NCI-H345 treated with DMSO at 0.1 percent for 48 hours (cell line): ENCODE measurements around the gene MS4A1.
"Not testable (repeated sequence)": the region's sequence is repeated elsewhere in the genome, so short reads cannot be mapped to it uniquely, and the experiment has no call there.

Source experiments
- DNase-seq: peaks from one replicate; lab custom pipeline; 2025; ENCODE audit not compliant: unreplicated experiment; lab: John Stamatoyannopoulos, UW

The MS4A1 gene

DNA sequence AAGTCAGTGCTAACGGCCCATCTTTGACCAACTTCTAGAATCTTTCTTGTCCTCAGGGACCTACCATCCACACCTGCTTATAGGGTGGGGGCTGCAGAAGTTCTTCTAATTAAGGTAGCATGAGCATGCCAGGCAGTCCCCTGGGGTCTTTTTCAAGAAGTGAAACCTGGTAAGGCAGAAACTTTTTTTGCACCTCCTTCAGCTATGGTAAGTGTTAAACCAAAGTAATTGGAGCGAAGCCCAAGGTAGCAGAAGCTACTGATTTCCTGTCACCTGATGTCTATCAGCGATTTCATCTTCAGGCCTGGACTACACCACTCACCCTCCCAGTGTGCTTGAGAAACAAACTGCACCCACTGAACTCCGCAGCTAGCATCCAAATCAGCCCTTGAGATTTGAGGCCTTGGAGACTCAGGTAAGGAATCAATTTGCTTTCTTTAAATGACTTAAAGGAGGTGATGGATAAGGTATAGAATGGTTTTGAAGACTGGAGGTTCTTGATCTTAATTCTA lies at the start of gene MS4A1:
TSS of gene MS4A1 (plus strand) at position 317 of the 512 bp plus-strand sequence. CDS start 6,528 bp downstream, outside the sequence.
- DNase-seq: no peak

DNA sequence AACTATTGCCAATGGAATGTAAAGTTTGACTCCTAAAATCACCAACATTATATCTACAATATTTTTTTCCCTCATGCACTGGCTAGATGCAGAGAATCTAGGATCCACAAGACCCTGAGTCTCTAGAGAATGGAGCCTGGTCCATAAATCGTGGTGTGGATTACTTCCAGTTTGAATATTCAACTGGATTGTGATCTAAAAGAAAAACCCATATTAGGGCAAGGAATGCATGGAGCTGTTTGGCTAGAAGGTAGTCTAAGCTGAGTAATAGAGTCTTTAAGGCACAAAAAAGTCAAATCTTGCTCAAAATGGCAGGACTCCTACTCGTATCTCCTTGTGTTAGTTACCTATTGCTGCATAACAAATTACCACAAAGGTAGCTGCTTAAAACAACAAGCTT lies 35.6 kb upstream of the MS4A1 start:
- DNase-seq: no peak

DNA sequence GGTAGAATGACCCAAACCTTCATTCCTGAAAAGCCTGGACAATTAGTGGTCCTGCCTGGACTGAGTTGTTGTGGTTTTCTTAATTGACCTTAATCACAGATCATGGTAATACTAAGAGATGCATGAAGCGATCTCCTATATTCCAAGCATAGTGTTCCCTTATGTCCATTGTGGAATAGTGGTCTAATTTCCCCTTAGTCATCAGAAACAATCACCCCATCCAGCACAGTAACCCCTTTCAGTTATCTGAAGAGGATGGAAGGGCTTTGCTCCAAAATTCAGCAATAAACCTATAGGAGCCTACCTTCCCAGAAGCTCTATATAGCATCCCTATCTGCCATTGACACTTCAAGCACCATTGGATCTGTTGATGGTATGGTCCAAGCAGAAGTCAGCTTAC lies 33.0 kb upstream of the MS4A1 start:
- no peak for DNase-seq

DNA sequence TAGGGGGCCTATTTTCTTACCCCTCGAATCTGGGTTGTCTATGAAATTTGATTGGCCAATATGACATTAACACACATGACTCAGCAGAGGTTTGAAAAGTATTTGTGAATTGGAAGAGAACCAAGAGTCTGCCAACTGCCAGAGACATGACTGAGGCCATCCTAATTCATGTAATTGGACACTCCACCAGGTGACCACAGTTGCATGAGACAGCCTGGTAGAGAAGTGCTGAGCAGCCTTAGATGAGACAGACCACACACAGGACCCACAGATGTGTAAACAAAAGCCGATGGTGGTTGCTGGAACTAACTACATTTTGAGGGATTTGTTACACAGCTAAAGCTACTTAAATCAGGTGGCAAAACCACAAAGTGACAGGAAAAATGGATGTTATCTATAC lies 27.1 kb upstream of the MS4A1 start:
- no peak for DNase-seq

DNA sequence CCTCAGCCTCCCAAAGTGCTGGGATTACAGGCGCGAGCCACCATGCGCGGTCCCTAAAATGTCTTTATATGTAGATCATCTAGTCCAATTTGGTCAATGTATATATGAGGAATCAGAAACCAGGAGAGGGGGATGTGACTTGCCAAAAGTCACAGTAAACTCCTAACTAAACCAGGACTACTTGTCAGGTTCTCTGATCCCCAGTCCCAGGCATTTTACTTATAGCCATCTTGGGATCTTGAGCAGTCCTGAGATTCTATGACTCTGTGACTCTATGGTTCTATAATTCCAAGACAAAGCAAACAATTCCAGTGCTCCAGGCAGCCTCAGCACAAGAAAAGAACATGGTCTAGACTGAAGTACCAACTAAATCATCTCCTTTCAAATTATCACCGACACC lies 26.4 kb upstream of the MS4A1 start, which contains the start of gene MS4A5:
TSS of gene MS4A5 (plus strand) at position 301 of the 400 bp plus-strand sequence. CDS start 103 bp downstream, outside the sequence.
- no peak for DNase-seq

DNA sequence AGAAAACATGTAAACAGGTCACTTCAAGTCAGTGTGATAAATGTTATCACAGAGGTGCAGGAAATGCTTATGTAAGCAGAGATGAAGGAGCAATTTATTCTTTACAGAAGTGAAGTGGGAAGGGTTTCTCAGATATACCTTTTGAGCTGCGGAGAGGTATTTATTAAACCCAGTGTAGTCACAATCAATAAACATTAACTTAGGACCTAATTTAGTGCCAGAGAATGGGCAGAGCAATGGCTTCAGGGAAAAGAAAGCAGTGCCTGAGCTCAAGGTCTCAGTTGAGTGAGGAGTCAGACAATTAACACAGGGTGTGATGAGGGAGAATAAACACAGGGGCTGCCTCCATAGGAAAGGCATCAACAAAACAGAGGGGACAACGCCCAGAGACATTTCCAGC lies 24.4 kb upstream of the MS4A1 start:
- no peak for DNase-seq

DNA sequence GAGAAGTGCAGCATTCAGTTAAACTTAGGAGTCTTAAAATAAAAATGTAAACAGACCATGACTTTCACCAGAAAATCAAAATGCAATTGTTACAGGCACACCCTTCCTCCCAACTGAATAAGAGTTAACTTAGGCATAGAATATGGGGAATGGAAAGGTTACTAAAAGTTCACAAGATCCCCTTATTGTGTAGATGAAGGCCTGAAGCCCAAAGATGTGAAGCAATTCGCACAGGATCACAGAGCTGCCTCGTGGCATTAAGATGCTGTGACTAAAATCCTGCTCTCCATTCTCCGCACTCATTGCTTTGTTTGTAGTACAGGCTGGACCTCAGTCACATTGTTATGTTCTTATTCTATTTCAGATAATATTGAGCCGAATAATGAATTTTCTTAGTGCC lies 22.2 kb upstream of the MS4A1 start:
- DNase-seq: no peak

DNA sequence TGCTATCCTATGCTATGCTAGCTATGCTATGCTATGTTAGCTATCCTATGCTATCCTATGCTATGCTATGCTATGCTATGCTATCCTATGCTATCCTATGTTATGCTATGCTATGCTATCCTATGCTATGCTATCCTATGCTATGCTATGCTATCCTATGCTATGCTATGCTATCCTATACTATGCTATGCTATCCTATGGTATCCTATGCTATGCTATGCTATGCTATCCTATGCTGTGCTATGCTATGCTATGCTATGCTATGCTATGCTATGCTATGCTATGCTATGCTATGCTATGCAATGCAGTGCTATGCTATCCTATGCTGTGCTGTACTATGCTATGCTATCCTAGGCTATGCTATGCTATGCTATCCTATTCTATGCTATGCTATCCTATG lies 8.6 kb upstream of the MS4A1 start:
- DNase-seq: no peak

DNA sequence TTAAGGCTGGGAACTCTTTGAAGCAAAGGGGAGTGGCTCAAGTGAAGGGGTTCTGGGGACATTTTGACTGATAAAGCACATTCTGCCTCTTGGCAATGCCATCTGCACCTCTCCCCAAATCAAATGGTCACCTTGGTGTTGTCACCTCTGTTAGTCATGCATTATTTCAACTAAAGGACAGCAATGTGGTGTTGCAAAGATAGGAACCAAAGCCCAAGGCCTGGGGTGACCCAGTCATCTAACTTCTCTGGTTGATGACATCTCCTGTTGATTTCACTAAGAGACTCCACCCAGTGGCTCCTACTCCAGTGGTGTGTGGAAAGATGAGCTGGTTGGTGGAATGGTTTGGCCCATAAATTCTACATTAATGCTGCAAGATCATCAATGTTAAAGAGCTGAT lies 7.8 kb upstream of the MS4A1 start:
- no peak for DNase-seq

DNA sequence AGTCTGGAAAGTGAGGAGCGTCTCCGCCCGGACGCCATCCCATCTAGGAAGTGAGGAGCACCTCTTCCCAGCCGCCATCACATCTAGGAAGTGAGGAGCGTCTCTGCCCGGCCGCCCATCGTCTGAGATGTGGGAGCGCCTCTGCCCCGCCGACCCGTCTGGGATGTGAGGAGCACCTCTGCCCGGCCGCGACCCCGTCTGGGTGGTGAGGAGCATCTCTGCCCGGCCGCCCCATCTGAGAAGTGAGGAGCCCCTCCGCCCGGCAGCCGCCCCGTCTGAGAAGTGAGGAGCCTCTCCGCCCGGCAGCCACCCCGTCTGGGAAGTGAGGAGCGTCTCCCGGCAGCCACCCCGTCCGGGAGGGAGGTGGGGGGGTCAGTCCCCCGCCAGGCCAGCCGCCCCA lies 4.5 kb upstream of the MS4A1 start:
- DNase-seq: not testable (repeated sequence)

DNA sequence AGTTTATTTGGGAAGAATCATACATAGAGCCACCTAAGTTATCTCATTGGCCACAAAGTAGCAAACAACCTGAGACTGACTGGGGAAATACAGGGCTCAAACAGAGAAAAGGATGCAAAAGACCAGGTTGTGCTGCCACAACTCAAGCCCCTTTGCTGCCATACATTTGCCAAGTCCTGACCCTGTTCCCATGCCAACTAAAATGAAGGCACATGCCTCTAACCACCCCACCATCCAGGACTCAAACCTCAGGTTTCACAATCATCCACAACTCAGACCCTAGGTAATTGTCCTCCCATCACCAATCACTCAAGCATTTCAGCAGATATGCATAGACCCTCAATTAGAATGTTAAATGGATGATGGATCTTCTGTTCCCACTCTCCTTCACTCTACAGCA lies 1.4 kb upstream of the MS4A1 start:
- DNase-seq: no peak

DNA sequence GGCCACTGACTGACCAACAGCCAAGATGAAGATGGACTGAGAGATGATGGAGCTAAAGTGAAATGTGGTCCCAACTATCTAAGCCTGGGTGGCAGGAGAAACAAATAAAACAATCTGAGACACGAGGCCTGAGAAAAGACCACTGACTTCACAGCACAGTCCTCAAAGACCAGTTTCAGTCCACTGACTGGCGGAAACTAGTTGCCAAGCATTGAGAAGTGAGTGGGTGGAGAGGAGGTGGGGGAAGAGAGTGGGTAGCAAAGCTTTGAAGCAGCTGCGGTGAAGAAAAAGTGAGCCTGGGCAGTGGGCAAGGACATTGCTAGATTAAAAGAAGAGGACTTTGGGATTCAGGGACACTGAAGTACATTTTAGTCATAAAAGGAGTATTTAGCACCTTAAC lies 1.9 kb downstream of the MS4A1 start:
- no peak for DNase-seq

DNA sequence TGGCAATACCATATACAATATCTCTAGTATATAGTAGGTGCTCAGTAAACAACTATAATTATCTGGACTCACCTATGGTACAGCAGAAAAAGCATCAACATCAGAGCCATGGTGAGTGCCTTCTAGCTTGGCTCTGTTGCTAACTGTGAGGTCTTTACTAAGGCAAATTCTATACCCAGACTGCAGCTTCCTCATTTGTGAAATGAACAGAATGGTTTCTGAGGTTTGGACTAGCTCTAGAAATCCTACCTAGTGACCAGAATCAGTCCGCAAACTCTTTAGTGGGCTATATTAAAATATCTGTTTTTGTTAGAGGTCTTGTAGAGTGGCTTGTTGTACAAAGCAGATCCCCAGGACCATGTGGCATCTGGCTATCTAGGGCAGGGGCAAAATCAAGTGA lies 3.7 kb downstream of the MS4A1 start:
- DNase-seq: no peak

DNA sequence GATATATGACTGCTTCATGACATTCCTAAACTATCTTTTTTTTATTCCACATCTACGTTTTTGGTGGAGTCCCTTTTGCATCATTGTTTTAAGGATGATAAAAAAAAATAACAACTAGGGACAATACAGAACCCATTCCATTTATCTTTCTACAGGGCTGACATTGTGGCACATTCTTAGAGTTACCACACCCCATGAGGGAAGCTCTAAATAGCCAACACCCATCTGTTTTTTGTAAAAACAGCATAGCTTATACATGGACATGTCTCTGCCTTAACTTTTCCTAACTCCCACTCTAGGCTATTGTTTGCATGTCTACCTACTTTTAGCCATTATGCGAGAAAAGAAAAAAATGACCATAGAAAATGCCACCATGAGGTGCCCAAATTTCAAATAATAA lies 13.2 kb downstream of the MS4A1 start:
- DNase-seq: no peak

DNA sequence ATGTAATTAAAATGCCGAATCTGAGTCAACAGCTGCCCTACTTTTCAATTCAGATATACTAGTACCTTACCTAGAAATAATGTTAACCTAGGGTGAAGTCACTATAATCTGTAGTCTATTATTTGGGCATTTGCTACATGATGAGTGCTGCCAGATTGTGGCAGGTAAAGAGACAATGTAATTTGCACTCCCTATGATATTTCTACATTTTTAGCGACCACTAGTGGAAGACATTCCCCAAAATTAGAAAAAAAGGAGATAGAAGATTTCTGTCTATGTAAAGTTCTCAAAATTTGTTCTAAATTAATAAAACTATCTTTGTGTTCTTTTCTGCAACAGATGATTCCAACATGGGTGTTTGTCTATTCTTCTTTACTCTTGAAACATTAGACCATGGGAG lies 14.1 kb downstream of the MS4A1 start:
- no peak for DNase-seq

DNA sequence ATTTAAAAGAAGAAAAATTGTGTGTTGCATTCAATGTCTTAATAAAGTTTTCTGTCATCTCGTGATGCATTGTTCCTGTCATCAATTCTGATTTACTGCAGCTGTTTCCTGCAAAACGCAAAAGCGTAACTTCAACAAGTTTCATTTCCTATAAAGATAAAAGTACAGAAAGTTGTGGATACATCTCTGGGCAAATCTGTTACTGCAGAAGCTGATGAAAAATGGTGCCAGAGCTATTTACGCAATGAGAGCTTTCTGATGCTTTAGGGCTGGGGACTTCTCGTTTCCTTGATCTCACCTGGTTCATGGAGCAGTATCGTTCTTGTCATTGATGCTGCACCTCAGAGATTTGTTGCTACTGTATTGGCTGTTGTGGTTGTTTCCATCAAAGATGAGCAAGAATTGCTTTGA lies 21.4 kb downstream of the MS4A1 start:
- no peak for DNase-seq

DNA sequence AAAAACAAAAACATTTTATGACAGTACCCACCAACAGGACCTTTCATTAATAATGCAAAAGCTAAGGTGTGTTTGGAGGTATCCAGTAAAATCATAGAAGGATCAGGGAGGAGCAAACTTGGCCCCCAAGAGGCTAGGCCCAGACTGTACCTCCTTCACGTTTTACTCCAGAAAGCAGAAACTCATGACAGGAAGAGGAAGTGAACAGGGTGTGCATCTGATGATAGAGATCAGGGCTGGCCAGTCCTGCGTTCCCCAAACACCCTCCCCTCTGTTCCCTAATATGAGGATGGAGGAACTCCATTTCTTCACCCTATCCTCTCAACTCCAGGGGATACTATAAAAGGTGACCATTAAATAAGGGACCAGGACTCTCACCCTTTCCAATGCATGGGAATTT lies 26.7 kb downstream of the MS4A1 start:
- no peak for DNase-seq

DNA sequence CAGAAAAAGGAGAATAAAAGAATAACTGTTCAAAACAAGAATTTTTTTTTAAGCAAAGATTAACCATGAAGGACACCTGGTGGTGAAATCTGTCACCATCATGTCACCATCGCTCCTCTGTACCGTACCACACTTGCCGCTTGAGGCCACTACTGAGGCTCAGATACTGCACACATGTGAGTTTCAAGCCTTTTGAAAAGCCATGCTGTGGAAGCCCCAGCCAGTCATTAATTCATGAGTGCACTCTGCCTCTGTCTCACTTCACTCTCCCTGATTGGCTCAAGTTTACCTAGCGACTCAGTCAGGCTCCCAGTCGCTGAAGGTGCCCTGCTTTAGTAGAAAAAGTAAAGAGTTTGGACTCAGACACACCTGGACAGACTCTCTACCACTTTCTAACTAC lies 30.3 kb downstream of the MS4A1 start:
- DNase-seq: no peak

DNA sequence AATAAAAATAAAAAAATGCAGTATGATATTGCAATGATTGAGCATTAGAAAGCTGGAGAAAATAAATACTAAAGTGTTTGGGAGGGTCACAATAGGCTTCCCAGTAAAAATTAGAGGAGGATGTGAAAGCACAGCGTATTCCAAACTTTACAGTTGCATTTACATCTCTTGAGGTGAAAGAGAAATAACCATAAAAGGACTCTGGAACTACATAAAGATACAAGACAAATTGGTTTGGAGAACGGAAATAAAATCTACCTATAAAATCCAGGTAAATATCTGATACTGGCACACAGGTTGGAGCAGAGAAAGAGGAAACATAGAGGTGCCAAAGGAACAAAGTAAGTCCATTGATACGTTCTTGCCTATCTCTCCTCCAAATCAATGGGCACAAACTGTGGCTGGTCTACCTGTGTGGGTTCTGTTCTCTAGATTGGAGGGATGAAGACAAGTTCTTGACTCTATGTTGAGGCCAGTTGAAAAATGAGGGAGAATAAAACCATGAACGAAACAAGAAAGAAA lies 36.9 kb downstream of the MS4A1 start, which contains the start of gene MS4A12:
TSS of gene MS4A12 (plus strand) at position 291 of the 522 bp plus-strand sequence. CDS start 4,541 bp downstream, outside the sequence.
- DNase-seq: no peak

DNA sequence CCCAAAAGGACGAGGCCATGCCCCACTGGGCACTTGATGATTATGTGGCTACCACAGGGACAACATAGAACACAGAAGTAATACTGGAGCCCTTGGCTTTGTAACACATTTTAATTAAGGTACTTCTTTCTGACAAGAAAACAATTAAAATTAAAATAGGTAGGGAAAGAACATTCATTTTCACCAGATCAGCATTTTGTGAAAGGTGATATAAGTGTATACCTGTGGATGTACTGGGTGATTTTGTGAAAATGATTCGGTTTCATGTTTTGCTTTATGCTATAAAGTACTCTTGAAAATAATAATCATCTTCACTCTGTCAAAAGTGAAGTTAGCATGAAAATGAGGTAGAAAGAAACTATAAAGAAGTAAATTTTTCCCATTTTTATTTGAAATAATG lies 37.8 kb downstream of the MS4A1 start:
- no peak for DNase-seq

DNA sequence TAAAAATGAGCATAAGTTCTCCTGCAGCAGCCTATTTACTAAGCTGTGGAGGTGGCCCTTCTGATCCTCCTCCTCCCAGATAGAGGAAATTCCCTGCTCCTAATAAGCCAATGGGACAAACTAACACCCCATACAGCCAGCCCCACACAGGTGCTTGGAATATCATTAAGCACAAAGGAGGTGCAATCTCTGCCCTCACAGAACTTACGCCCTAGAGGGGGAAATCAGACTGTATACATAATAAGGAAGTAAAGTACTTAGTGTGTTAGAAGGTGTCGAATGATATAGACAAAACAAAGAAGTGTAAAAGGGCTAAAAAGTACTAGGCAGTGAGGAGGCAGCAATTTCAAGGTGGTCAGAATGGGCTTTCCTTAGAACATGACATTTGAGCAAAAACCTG lies 42.8 kb downstream of the MS4A1 start:
- DNase-seq: no peak

DNA sequence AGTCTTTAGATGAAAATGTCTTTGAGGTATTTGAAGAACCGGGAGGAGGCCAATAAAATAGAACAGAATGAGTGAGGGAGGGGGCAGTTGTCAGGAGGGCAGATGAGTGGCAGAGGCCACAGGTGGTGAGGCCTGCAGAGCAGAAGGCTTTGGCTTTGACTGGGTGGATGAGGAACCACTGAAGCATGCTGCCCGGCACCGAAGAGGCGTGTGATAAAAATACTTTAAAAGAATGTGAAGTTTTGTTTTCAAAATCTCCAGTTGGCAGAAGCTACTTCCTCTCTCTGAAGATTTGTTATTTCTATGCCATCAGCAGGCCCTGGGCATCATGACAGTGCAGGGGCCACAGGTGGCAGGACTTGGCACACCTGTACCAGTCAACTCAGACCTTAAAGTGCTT lies 43.2 kb downstream of the MS4A1 start:
- no peak for DNase-seq

DNA sequence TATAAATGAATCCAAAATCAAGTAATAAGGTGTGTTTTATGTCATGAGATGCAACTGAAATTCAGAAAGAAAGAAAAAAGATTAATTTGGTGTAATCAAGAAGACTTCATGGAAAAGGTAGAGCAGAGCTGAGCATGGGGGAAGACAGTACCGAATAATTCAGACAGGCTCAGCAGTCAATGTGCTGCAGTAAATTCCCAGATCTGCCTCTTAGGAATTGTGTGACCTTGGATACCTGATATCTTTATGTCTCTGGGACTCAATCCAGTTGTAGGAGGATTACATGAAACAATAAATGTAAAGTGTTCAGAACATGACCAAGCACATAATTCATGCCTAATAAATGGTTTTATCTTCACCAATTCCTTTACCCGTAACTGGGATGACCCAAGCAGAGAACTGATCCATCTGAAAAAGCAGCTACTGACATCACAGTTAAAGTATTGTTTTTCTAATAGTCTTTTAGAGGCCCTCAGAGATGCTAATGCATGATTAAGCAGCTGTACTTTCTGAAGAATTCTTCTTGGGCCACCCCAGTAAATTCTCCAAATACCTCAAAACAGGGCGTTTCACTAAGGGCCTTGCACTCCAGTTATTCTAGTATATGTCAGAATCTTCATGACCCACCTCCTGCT lies 44.7 kb downstream of the MS4A1 start:
- DNase-seq: no peak
